B cell (primary cell): ENCODE measurements around the gene CALHM5. TPM values are rescaled to one million over a fixed set of nuclear protein-coding genes. Genes with fewer than 3 reads are reported as not detected.

Experiments
- ATAC-seq: fragments of 200-7000 bp; cut with Tn5 transposase; one replicate; pipeline ENCODE4 v1.10.0; 2021; ENCODE audit warnings: low read depth, mild to moderate bottlenecking, moderate number of reproducible peaks, moderate library complexity
- CTCF ChIA-PET: fragments of 350-600 bp; sonication (Branson Sonifier 250); formaldehyde crosslinking; loops from one replicate; lab custom pipeline; 2021; ENCODE audit warnings: antibody characterized with exemption, inconsistent platforms; lab: Charles Lee
- POLR2A ChIA-PET: fragments of 350-600 bp; sonication (Branson Sonifier 250); formaldehyde crosslinking; loops from one replicate; lab custom pipeline; 2021; ENCODE audit warnings: antibody characterized with exemption; lab: Charles Lee
- DNase-seq: peaks from one replicate; pipeline ENCODE4 v3.0.0; 2013
- H2AFZ ChIP-seq: 2 replicates; pipeline ENCODE4 v1.6.1; 2012; ENCODE audit warnings: mild to moderate bottlenecking, low read depth, low read length; ENCODE audit not compliant: insufficient read depth, poor library complexity, severe bottlenecking
- H3K27ac ChIP-seq, 2 donors: 1 replicate in 1 of 2; 2 replicates in 1 of 2; pipeline ENCODE4 v1.5.1; 2012 to 2013; ENCODE audit warnings: low read length in 2 of 2, mild to moderate bottlenecking in 2 of 2, moderate library complexity in 1 of 2
- H3K27me3 ChIP-seq, 4 experiments: fragments of 200-600 bp in 1 of 4; sonication (generic) in 1 of 4; replicated peaks in 1 of 4; 1 replicate in 2 of 4; 2 replicates in 2 of 4; pipeline versions ENCODE4 v1.6.1 to v1.7.0; 2013 to 2016; ENCODE audit warnings: low read length in 3 of 4, mild to moderate bottlenecking in 2 of 4, mixed read lengths in 1 of 4, moderate library complexity in 1 of 4; ENCODE audit not compliant: insufficient read depth in 4 of 4, control insufficient read depth in 3 of 4; ENCODE audit errors: control extremely low read depth in 1 of 4
- H3K36me3 ChIP-seq, 2 experiments: replicated peaks in 1 of 2; 1 replicate in 1 of 2; 2 replicates in 1 of 2; pipeline versions ENCODE4 v1.6.1 to v1.7.1; 2013; ENCODE audit warnings: low read length in 1 of 2; ENCODE audit not compliant: insufficient read depth in 2 of 2, control insufficient read depth in 1 of 2; ENCODE audit errors: control extremely low read depth in 1 of 2, extremely low read depth in 1 of 2
- H3K4me1 ChIP-seq, 2 donors: fragments of 200-600 bp in 1 of 2; sonication (generic) in 1 of 2; 1 replicate in 1 of 2; 2 replicates in 1 of 2; pipeline versions ENCODE4 v1.5.1 to v1.6.1; 2013 to 2017; ENCODE audit warnings: low read length in 2 of 2; ENCODE audit not compliant: control insufficient read depth in 2 of 2, insufficient read depth in 2 of 2
- H3K4me2 ChIP-seq: replicated peaks from 2 replicates; pipeline ENCODE3; 2012; ENCODE audit warnings: mild to moderate bottlenecking, low read depth, low read length; ENCODE audit not compliant: poor library complexity, severe bottlenecking
- H3K4me3 ChIP-seq, 5 experiments: fragments of 200-600 bp in 1 of 5; sonication (generic) in 1 of 5; 1 replicate in 3 of 5; 2 replicates in 2 of 5; pipeline versions ENCODE4 v1.5.1 to v1.7.0; 2011 to 2016; ENCODE audit warnings: low read length in 4 of 5, mild to moderate bottlenecking in 4 of 5, low read depth in 2 of 5, control low read depth in 1 of 5, moderate library complexity in 1 of 5; ENCODE audit not compliant: insufficient read depth in 1 of 5; ENCODE audit errors: control extremely low read depth in 1 of 5, extremely low read depth in 1 of 5
- H3K79me2 ChIP-seq: fragments of 200-600 bp; sonication (generic); one replicate; pipeline ENCODE4 v1.6.0; 2016; ENCODE audit warnings: low read length; ENCODE audit not compliant: control insufficient read depth, insufficient read depth
- H3K9ac ChIP-seq: fragments of 200-600 bp; sonication (generic); 2 replicates; pipeline ENCODE4 v1.6.1; 2017; ENCODE audit warnings: mild to moderate bottlenecking, low read length, moderate library complexity
- H3K9me3 ChIP-seq, 3 donors: one replicate each; pipeline versions ENCODE4 v1.6.1 to v1.7.1; 2013; ENCODE audit warnings: low read length in 2 of 3; ENCODE audit not compliant: control insufficient read depth in 2 of 3, insufficient read depth in 1 of 3; ENCODE audit errors: control extremely low read depth in 1 of 3
- H4K20me1 ChIP-seq: 2 replicates; pipeline ENCODE4 v1.6.0; 2012; ENCODE audit warnings: mild to moderate bottlenecking, low read length; ENCODE audit not compliant: insufficient read depth, control insufficient read depth, poor library complexity, severe bottlenecking
- H3K27ac Mint-ChIP-seq: one replicate; pipeline ENCODE4 v1.8.0; 2021; ENCODE audit warnings: mixed read lengths
- H3K27me3 Mint-ChIP-seq: one replicate; pipeline ENCODE4 v1.8.0; 2021; ENCODE audit warnings: mixed read lengths
- H3K4me1 Mint-ChIP-seq: one replicate; pipeline ENCODE4 v1.8.0; 2021; ENCODE audit warnings: mixed read lengths
- H3K4me3 Mint-ChIP-seq: one replicate; pipeline ENCODE4 v1.8.0; 2021; ENCODE audit warnings: mixed read lengths
- H3K9me3 Mint-ChIP-seq: one replicate; pipeline ENCODE4 v1.8.0; 2022; ENCODE audit warnings: mixed read lengths; ENCODE audit not compliant: insufficient read depth
- EZH2 ChIP-seq: IDR thresholded peaks from 2 replicates; pipeline ENCODE4 v1.6.1; 2012; ENCODE audit warnings: borderline replicate concordance, low read depth, mild to moderate bottlenecking, moderate library complexity, low read length; ENCODE audit not compliant: insufficient read depth, poor library complexity, severe bottlenecking
- WGBS: methylation state at CpG from one replicate; pipeline ENCODE4 v1.1.5; 2013; ENCODE audit warnings: missing lambda C conversion rate; ENCODE audit not compliant: insufficient coverage; 5-methylcytosine and 5-hydroxymethylcytosine counted together
- intact Hi-C: fragments of 100-400 bp; cut with micrococcal nuclease; formaldehyde crosslinking; loops from one replicate; pipeline ENCODE4 v1.10.0; 2022
- polyA plus RNA-seq: library from polyadenylated mRNA; depleted of rRNA; stranded (reverse); fragments of >200 nt; gene quantifications from 2 replicates; pipeline ENCODE4 v1.2.3, GENCODE V29; 2012
- total RNA-seq, 2 donors: library from RNA; stranded (reverse); fragments of 120-200 nt in 1 of 2; gene quantifications; 1 replicate in 1 of 2; 2 replicates in 1 of 2; pipeline versions ENCODE4 v1.2.3 to v1.2.4, GENCODE V29; 2013 to 2022
- TF ChIP-seq, protein P1 (sequence below): fragments of 200-600 bp; IDR thresholded peaks from one replicate; pipeline ENCODE4 v1.8.0; 2022; ENCODE audit warnings: antibody characterized with exemption, mild to moderate bottlenecking

Gene CALHM5
- total and polyA plus RNA-seq, 2 donors (not counting 1 experiment from before 2014, with no cell fraction given) = not detected

DNA sequence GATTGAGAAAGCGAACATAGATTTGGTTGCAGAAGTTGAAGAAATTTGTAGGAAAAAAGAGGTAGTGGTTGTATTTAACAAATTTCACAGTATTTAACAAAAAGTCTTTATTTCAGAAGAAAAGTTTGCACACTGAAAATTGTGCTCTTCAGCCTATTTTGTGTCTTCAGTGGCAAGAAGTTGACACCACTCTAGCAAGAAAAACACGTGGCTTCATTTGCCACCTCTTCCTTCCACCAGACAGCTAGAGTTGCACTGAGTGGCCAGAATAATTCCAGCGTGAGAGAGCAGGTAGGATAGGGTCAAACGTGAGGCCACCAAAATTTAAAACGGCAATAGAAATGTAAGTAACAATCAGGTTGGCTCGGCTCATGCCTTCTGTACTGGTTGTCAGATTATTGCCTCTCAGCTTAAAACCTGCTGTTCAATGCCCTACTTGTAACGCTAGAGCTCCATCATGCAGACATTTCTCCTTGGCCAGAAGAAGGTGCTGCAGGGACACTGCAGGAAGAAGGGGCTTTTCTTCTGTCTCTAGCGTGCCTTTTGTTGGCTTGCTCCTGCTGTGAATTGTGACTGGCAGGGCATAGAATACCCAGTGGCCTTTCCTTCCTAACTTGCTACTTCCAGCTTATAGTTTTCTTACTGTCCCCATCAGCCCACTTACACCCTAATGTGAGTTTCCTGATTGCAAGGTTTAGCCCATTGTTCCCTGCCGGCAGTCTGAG is 22.0 kb downstream of the CALHM5 start:
- no peaks in the 10 kb centered on the region for H3K9me3 Mint-ChIP-seq
- no peaks in the 10 kb centered on the region for H3K27me3 ChIP-seq
- no peak overlapping the region for H3K9ac ChIP-seq
- CTCF ChIA-PET = interaction anchor here (0.5 to 4.5 kb wide), 39 partner anchors 8 to 315 kb away, joined by 3 to 151 read pairs (median 4); partner anchors contain the start of genes TRAPPC3L, TSPYL1 and TSPYL4
- H3K27ac ChIP-seq = no peak overlapping the region
- TF ChIP-seq, protein P1, sequence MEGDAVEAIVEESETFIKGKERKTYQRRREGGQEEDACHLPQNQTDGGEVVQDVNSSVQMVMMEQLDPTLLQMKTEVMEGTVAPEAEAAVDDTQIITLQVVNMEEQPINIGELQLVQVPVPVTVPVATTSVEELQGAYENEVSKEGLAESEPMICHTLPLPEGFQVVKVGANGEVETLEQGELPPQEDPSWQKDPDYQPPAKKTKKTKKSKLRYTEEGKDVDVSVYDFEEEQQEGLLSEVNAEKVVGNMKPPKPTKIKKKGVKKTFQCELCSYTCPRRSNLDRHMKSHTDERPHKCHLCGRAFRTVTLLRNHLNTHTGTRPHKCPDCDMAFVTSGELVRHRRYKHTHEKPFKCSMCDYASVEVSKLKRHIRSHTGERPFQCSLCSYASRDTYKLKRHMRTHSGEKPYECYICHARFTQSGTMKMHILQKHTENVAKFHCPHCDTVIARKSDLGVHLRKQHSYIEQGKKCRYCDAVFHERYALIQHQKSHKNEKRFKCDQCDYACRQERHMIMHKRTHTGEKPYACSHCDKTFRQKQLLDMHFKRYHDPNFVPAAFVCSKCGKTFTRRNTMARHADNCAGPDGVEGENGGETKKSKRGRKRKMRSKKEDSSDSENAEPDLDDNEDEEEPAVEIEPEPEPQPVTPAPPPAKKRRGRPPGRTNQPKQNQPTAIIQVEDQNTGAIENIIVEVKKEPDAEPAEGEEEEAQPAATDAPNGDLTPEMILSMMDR = no peak
- TF ChIP-seq EZH2 = no peak
- H3K4me1 Mint-ChIP-seq = peaks cover 11% of the 10 kb centered on the region
- H3K4me3 Mint-ChIP-seq = no peak overlapping the region
- no peaks in the 10 kb centered on the region for H4K20me1 ChIP-seq
- H2AFZ ChIP-seq = no peak overlapping the region
- no peak overlapping the region for H3K27ac Mint-ChIP-seq
- 100% methylated on average over 7 of the region's 9 CpGs for WGBS
- POLR2A ChIA-PET = no interaction called here
- no peak overlapping the region for H3K4me2 ChIP-seq
- H3K9me3 ChIP-seq = no peaks in the 10 kb centered on the region
- DNase-seq (no peak), ATAC-seq (no peak)
- H3K4me1 ChIP-seq = peaks cover 0 to 5% of the 10 kb centered on the region in 2 donors
- H3K36me3 ChIP-seq = no peaks in the 10 kb centered on the region
- intact Hi-C loops = loop anchor here (5.0 to 10.0 kb wide), 2 partner anchors 71 to 311 kb away; partner anchors contain the start of gene CALHM6
- no peaks in the 10 kb centered on the region for H3K27me3 Mint-ChIP-seq
- H3K79me2 ChIP-seq = no peaks in the 10 kb centered on the region
- no peak overlapping the region for H3K4me3 ChIP-seq

GRCh38 chr6:116535109-116535508 is 23.7 kb downstream of the CALHM5 start:
- no peaks in the 10 kb centered on the region for H3K9me3 ChIP-seq
- H3K27me3 Mint-ChIP-seq = peaks cover 7% of the 10 kb centered on the region
- no peak overlapping the region for H2AFZ ChIP-seq
- CTCF ChIA-PET = interaction anchor here (0.7 to 4.5 kb wide), 34 partner anchors 12 to 317 kb away, joined by 3 to 151 read pairs (median 4); partner anchors contain the start of genes CALHM4, RWDD1 and TSPYL1
- no peak overlapping the region for H3K27ac Mint-ChIP-seq
- DNase-seq (no peak), ATAC-seq (no peak)
- H3K9me3 Mint-ChIP-seq = no peaks in the 10 kb centered on the region
- no peaks in the 10 kb centered on the region for H3K27me3 ChIP-seq
- intact Hi-C loops = loop anchor here (10.0 kb wide), 1 partner anchor 310 kb away; no protein-coding TSS in a partner anchor
- H3K4me3 ChIP-seq = no peak overlapping the region
- H3K36me3 ChIP-seq = no peaks in the 10 kb centered on the region
- no peak overlapping the region for H3K9ac ChIP-seq
- H3K4me1 ChIP-seq = peaks cover 0 to 5% of the 10 kb centered on the region in 2 donors
- no peak overlapping the region for H3K4me3 Mint-ChIP-seq
- H3K79me2 ChIP-seq = no peaks in the 10 kb centered on the region
- H3K4me2 ChIP-seq = no peak overlapping the region
- no peak overlapping the region for H3K27ac ChIP-seq
- no peak for TF ChIP-seq EZH2
- POLR2A ChIA-PET = no interaction called here
- H3K4me1 Mint-ChIP-seq = peaks cover 11% of the 10 kb centered on the region
- no peaks in the 10 kb centered on the region for H4K20me1 ChIP-seq
